ENCODE results near the gene NAIF1. TPM values are rescaled to one million over a fixed set of nuclear protein-coding genes. Genes with fewer than 3 reads are reported as not detected.

The NAIF1 gene
- total RNA-seq, 1 donor from 2014 or later, result 9.5 TPM

DNA sequence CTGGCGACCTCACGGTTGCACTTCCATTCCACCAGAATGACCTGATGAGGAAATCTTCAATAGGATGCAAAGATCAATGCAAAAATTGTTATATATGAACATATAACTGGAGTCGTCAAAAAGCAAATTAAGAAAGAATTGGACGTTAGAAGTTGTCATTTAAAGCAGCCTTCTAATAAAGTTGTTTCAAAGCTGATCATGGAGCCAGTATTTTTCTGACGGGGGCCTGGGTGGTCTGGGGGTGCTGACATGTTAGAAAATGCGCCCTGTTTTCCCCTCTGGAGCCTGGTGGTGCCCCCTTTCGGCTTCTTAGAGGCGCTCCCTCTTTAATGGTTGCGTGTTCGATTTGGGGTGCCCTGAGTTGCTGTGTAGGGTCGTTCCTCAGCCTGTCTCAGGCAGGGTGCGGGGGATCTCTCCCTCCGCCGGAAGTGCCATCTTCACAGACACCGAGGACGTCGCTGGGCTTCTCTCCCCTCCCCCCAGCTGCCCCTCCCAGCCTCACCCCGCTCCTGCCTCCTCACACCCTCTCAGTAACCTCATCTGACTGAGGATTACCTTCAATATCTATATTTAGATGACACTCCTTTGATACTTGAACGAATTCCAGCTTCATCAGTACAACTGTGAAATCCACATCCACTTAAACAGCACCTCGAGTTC is 42.1 kb upstream of the NAIF1 start:
- H4K20me1 ChIP-seq (ENCODE audit: low read depth), result no peaks in the 10 kb centered on the region
- no peaks in the 10 kb centered on the region for H3K36me3 ChIP-seq
- Mint-ChIP-seq H3K9me3 (no peaks in the 10 kb centered on the region), H3K4me1 (peaks cover 9% of the 10 kb centered on the region), H3K27me3 (ENCODE audit: insufficient read depth, low read depth) (peaks cover 3% of the 10 kb centered on the region), H3K36me3 (peaks cover 14% of the 10 kb centered on the region), H3K4me3 (no peak overlapping the region), H3K27ac (no peak overlapping the region)
- no peaks in the 10 kb centered on the region for H3K79me2 ChIP-seq (ENCODE audit: low read depth)
- no peaks in the 10 kb centered on the region for H3K27me3 ChIP-seq
- H3K9ac ChIP-seq, result no peak overlapping the region
- H3F3A ChIP-seq (ENCODE audit: low read depth), result no peaks in the 10 kb centered on the region
- H3K4me1 ChIP-seq, result no peaks in the 10 kb centered on the region
- no peak overlapping the region for H2AFZ ChIP-seq (replicated peaks)
- TF ChIP-seq, protein P1, sequence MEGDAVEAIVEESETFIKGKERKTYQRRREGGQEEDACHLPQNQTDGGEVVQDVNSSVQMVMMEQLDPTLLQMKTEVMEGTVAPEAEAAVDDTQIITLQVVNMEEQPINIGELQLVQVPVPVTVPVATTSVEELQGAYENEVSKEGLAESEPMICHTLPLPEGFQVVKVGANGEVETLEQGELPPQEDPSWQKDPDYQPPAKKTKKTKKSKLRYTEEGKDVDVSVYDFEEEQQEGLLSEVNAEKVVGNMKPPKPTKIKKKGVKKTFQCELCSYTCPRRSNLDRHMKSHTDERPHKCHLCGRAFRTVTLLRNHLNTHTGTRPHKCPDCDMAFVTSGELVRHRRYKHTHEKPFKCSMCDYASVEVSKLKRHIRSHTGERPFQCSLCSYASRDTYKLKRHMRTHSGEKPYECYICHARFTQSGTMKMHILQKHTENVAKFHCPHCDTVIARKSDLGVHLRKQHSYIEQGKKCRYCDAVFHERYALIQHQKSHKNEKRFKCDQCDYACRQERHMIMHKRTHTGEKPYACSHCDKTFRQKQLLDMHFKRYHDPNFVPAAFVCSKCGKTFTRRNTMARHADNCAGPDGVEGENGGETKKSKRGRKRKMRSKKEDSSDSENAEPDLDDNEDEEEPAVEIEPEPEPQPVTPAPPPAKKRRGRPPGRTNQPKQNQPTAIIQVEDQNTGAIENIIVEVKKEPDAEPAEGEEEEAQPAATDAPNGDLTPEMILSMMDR (IDR thresholded peaks at IDR 0.05), result no peak
- H3K9me3 ChIP-seq (ENCODE audit: low read depth), result no peaks in the 10 kb centered on the region
- no peak for DNase-seq (ENCODE audit: low spot score)
- H3K4me3 ChIP-seq, result no peak overlapping the region
- no peak overlapping the region for H3K27ac ChIP-seq
- H3K4me2 ChIP-seq, result no peak overlapping the region

DNA sequence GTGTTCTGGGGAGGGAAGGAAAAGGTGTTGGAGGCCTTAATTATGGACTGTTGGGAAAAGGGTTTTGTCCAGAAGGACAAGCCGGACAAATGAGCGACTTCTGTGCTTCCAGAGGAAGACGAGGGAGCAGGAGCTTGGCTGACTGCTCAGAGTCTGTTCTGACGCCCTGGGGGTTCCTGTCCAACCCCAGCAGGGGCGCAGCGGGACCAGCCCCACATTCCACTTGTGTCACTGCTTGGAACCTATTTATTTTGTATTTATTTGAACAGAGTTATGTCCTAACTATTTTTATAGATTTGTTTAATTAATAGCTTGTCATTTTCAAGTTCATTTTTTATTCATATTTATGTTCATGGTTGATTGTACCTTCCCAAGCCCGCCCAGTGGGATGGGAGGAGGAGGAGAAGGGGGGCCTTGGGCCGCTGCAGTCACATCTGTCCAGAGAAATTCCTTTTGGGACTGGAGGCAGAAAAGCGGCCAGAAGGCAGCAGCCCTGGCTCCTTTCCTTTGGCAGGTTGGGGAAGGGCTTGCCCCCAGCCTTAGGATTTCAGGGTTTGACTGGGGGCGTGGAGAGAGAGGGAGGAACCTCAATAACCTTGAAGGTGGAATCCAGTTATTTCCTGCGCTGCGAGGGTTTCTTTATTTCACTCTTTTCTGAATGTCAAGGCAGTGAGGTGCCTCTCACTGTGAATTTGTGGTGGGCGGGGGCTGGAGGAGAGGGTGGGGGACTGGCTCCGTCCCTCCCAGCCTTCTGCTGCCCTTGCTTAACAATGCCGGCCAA is 41.3 kb upstream of the NAIF1 start:
- DNase-seq (ENCODE audit: low spot score), result no peak
- no peaks in the 10 kb centered on the region for H3K4me1 ChIP-seq
- Mint-ChIP-seq H3K9me3 (no peaks in the 10 kb centered on the region), H3K27ac (peak overlapping the region; percentile 66), H3K36me3 (peaks cover 11% of the 10 kb centered on the region), H3K4me3 (peak overlapping the region; percentile 35), H3K4me1 (peaks cover 8% of the 10 kb centered on the region), H3K27me3 (ENCODE audit: insufficient read depth, low read depth) (peaks cover 3% of the 10 kb centered on the region)
- no peak overlapping the region for H2AFZ ChIP-seq (replicated peaks)
- no peak overlapping the region for H3K27ac ChIP-seq
- H3K79me2 ChIP-seq (ENCODE audit: low read depth), result no peaks in the 10 kb centered on the region
- H3K9ac ChIP-seq, result no peak overlapping the region
- H3K4me2 ChIP-seq, result no peak overlapping the region
- no peak overlapping the region for H3K4me3 ChIP-seq
- no peaks in the 10 kb centered on the region for H3F3A ChIP-seq (ENCODE audit: low read depth)
- no peaks in the 10 kb centered on the region for H3K36me3 ChIP-seq
- TF ChIP-seq EZH2 (IDR thresholded peaks at IDR 0.05) (no peak), EZH2phosphoT487 (IDR thresholded peaks at IDR 0.05) (no peak)
- TF ChIP-seq, protein P1 (IDR thresholded peaks at IDR 0.05), result no peak
- no peaks in the 10 kb centered on the region for H3K27me3 ChIP-seq
- no peaks in the 10 kb centered on the region for H3K9me3 ChIP-seq (ENCODE audit: low read depth)
- H4K20me1 ChIP-seq (ENCODE audit: low read depth), result no peaks in the 10 kb centered on the region

DNA sequence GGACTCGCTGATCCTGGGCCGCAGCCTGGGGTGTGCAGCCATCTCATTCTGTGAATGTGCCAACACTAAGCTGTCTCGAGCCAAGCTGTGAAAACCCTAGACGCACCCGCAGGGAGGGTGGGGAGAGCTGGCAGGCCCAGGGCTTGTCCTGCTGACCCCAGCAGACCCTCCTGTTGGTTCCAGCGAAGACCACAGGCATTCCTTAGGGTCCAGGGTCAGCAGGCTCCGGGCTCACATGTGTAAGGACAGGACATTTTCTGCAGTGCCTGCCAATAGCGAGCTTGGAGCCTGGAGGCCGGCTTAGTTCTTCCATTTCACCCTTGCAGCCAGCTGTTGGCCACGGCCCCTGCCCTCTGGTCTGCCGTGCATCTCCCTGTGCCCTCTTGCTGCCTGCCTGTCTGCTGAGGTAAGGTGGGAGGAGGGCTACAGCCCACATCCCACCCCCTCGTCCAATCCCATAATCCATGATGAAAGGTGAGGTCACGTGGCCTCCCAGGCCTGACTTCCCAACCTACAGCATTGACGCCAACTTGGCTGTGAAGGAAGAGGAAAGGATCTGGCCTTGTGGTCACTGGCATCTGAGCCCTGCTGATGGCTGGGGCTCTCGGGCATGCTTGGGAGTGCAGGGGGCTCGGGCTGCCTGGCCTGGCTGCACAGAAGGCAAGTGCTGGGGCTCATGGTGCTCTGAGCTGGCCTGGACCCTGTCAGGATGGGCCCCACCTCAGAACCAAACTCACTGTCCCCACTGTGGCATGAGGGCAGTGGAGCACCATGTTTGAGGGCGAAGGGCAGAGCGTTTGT is 40.5 kb upstream of the NAIF1 start:
- Mint-ChIP-seq H3K27ac (peak overlapping the region; percentile 66), H3K4me1 (peaks cover 6% of the 10 kb centered on the region), H3K27me3 (ENCODE audit: insufficient read depth, low read depth) (peaks cover 3% of the 10 kb centered on the region), H3K4me3 (peak overlapping the region; percentile 35), H3K36me3 (peaks cover 9% of the 10 kb centered on the region), H3K9me3 (no peaks in the 10 kb centered on the region)
- Histone ChIP-seq H3K4me2 (no peak overlapping the region), H3K4me1 (no peaks in the 10 kb centered on the region), H3K79me2 (ENCODE audit: low read depth) (no peaks in the 10 kb centered on the region), H3K9ac (no peak overlapping the region), H3K27me3 (no peaks in the 10 kb centered on the region), H3K4me3 (no peak overlapping the region), H3K9me3 (ENCODE audit: low read depth) (no peaks in the 10 kb centered on the region), H4K20me1 (ENCODE audit: low read depth) (no peaks in the 10 kb centered on the region), H3K36me3 (no peaks in the 10 kb centered on the region), H3F3A (ENCODE audit: low read depth) (no peaks in the 10 kb centered on the region), H3K27ac (no peak overlapping the region), H2AFZ (replicated peaks) (no peak overlapping the region)
- no peak for DNase-seq (ENCODE audit: low spot score)
- TF ChIP-seq, protein P1 (IDR thresholded peaks at IDR 0.05), result no peak
- no peak for TF ChIP-seq EZH2phosphoT487 (IDR thresholded peaks at IDR 0.05)
- no peak for TF ChIP-seq EZH2 (IDR thresholded peaks at IDR 0.05)
